ENCODE results near the gene FRY. TPM values are rescaled to one million over a fixed set of nuclear protein-coding genes. Genes with fewer than 3 reads are reported as not detected.

FRY gene
- total and polyA plus RNA-seq, 2 of the 13 experiments (the other 11 are each of a cell fraction or from before 2014, with no cell fraction given), result 8.2 to 13.1 TPM

GRCh38 chr13:32216281-32216680 lies 184.7 kb downstream of the FRY start (continued):
- TF ChIP-seq ZNF660 (CRISPR knock-in tag; IDR thresholded peaks at IDR 0.05; ENCODE audit: borderline replicate concordance, low read depth), result no peak
- no peak for TF ChIP-seq MXD3 (CRISPR knock-in tag; IDR thresholded peaks at IDR 0.05)
- TF ChIP-seq ZBTB33 (CRISPR knock-in tag; IDR thresholded peaks at IDR 0.05), result no peak
- TF ChIP-seq ZNF292 (CRISPR knock-in tag; IDR thresholded peaks at IDR 0.05; ENCODE audit: borderline replicate concordance, low read depth), result no peak
- no peak for TF ChIP-seq JARID2 (CRISPR knock-in tag; IDR thresholded peaks at IDR 0.05; ENCODE audit: insufficient replicate concordance)
- no peak for TF ChIP-seq MNT (IDR thresholded peaks at IDR 0.05)
- no peak for TF ChIP-seq ZNF142 (CRISPR knock-in tag; IDR thresholded peaks at IDR 0.05)
- no peak for TF ChIP-seq ATF2 (CRISPR knock-in tag; IDR thresholded peaks at IDR 0.05)

Data from HepG2 (cell line).